Thyroid gland (tissue), 4 donors: ENCODE measurements around the gene CFAP46.

Source experiments
- POLR2A ChIP-seq, 2 donors: fragments of 450-650 bp; IDR thresholded peaks; one replicate each; pipeline ENCODE4 v1.6.1; 2017; ENCODE audit warnings: antibody characterized with exemption in 2 of 2, mild to moderate bottlenecking in 2 of 2, moderate library complexity in 1 of 2
- TF ChIP-seq, protein P1 (sequence below), 6 experiments: fragments of 200-600 bp in 3 of 6; fragments of 450-650 bp in 3 of 6; sonication (generic) in 3 of 6; IDR thresholded peaks; one replicate each; pipeline ENCODE4 v1.5.1; 2016 to 2019; ENCODE audit warnings: antibody characterized with exemption in 6 of 6, mild to moderate bottlenecking in 2 of 6, inconsistent platforms in 1 of 6, moderate library complexity in 1 of 6

DNA sequence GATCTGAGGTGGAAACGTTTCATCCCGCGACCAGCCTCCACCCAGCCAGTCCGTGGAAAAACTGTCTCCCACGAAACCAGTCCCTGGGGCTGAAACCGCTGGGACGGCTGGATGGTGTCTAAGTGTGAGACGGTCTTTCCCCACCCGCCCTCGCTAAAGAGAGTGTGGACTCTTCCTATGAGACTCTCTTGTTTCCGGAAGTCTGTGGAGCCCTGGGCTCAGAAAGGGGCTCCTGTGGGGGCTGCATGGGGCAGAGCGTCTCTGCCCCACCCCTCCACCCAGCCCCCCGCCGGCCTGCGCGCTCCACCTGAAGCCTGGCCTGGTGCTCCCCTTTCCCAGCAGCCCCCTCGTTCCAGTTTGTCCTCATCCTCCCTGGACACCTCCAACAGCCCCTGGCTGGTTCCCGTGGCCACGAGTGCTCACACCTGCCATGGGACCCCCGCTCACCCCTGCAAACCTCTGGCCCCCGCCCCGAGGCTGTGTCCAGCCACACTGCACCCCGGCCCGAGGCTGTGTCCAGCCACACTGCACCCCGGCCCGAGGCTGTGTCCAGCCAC lies 28.7 kb downstream of the CFAP46 start:
- TF ChIP-seq, protein P1, sequence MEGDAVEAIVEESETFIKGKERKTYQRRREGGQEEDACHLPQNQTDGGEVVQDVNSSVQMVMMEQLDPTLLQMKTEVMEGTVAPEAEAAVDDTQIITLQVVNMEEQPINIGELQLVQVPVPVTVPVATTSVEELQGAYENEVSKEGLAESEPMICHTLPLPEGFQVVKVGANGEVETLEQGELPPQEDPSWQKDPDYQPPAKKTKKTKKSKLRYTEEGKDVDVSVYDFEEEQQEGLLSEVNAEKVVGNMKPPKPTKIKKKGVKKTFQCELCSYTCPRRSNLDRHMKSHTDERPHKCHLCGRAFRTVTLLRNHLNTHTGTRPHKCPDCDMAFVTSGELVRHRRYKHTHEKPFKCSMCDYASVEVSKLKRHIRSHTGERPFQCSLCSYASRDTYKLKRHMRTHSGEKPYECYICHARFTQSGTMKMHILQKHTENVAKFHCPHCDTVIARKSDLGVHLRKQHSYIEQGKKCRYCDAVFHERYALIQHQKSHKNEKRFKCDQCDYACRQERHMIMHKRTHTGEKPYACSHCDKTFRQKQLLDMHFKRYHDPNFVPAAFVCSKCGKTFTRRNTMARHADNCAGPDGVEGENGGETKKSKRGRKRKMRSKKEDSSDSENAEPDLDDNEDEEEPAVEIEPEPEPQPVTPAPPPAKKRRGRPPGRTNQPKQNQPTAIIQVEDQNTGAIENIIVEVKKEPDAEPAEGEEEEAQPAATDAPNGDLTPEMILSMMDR (IDR thresholded peaks at IDR 0.05), result no peak
- no peak for TF ChIP-seq POLR2A (IDR thresholded peaks at IDR 0.05)
